ENCODE measurements around the gene MAD1L1. TPM values are rescaled to one million over a fixed set of nuclear protein-coding genes. Genes with fewer than 3 reads are reported as not detected.
A peak's percentile ranks its signal among the peaks of the same experiment; 100 is the strongest.

Gene MAD1L1
- total and polyA plus RNA-seq, 8 donors = 21.4 to 58.8 (median 22.5) TPM

- ATAC-seq = peak; percentile 55
- peaks cover 0 to 22% of the 10 kb centered on the region in 2 donors for H3K9me3 ChIP-seq
- H3K4me1 ChIP-seq = no peaks in the 10 kb centered on the region
- intact Hi-C loops (cut with DNase I) = no loop called here
- DNase-seq = peak in 1 of 4 donors; percentile 85
- H3K27me3 ChIP-seq = no peaks in the 10 kb centered on the region
- TF ChIP-seq, protein P1, sequence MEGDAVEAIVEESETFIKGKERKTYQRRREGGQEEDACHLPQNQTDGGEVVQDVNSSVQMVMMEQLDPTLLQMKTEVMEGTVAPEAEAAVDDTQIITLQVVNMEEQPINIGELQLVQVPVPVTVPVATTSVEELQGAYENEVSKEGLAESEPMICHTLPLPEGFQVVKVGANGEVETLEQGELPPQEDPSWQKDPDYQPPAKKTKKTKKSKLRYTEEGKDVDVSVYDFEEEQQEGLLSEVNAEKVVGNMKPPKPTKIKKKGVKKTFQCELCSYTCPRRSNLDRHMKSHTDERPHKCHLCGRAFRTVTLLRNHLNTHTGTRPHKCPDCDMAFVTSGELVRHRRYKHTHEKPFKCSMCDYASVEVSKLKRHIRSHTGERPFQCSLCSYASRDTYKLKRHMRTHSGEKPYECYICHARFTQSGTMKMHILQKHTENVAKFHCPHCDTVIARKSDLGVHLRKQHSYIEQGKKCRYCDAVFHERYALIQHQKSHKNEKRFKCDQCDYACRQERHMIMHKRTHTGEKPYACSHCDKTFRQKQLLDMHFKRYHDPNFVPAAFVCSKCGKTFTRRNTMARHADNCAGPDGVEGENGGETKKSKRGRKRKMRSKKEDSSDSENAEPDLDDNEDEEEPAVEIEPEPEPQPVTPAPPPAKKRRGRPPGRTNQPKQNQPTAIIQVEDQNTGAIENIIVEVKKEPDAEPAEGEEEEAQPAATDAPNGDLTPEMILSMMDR (IDR thresholded peaks at IDR 0.05) = no peak
- no peak overlapping the region for H3K4me3 ChIP-seq
- H3K36me3 ChIP-seq = peaks cover 0 to 40% of the 10 kb centered on the region in 2 donors
- no peak overlapping the region for H3K27ac ChIP-seq
Observed at GRCh38 chr7:2192831-2193534, 39.8 kb downstream of the MAD1L1 start.

DNA sequence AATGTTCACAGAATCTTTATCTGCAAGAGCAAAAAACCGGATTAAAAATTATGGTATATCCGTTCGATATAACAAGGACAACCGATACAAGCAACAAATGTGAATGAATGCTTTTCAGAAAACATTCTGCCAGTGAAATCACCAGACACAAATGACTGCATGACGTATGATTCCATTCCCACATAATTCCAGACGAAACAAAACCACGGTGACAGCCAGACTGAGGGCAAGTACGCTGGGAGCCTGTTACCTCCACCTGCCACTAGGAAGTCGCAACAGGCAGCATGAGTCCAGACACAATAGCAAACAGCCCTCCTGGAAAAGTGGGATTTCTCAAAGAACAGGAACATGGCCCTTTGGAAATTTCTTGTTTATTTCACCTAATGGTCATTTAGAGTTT lies 41.7 kb downstream of the MAD1L1 start:
- intact Hi-C loops (cut with DNase I) = no loop called here
- TF ChIP-seq, protein P1 (IDR thresholded peaks at IDR 0.05) = no peak
- H3K9me3 ChIP-seq = peaks cover 0 to 21% of the 10 kb centered on the region in 2 donors
- DNase-seq (no peak), ATAC-seq (no peak)
- H3K4me1 ChIP-seq = no peaks in the 10 kb centered on the region
- no peak overlapping the region for H3K27ac ChIP-seq
- H3K27me3 ChIP-seq = no peaks in the 10 kb centered on the region
- H3K36me3 ChIP-seq = peaks cover 0 to 29% of the 10 kb centered on the region in 2 donors
- H3K4me3 ChIP-seq = no peak overlapping the region

- peaks cover 0 to 16% of the 10 kb centered on the region in 2 donors for H3K9me3 ChIP-seq
- ATAC-seq (no peak), DNase-seq (no peak)
- H3K36me3 ChIP-seq = peaks cover 0 to 24% of the 10 kb centered on the region in 2 donors
- no peak overlapping the region for H3K27ac ChIP-seq
- no peaks in the 10 kb centered on the region for H3K4me1 ChIP-seq
- intact Hi-C loops (cut with DNase I) = no loop called here
- no peaks in the 10 kb centered on the region for H3K27me3 ChIP-seq
- H3K4me3 ChIP-seq = no peak overlapping the region
- TF ChIP-seq, protein P1 (IDR thresholded peaks at IDR 0.05) = no peak
Observed at GRCh38 chr7:2190531-2190930, 42.2 kb downstream of the MAD1L1 start.

DNA sequence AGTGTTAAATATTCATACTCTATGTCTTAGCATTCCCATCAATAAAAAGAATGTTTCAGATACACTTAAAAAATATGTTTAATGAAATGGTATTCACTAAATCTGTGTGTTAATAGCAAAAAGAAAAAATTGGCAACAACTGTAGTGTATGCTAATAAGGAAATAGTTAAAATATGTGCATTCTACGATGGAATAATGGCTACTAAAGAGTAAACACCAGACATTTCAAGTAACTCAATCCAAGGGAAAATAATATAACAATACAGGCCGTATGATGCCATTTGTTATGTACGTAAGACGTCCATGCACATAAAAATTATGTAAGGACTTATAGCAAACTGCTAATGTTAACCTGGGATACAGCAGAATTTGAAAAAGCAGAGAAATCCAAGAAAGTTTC lies 46.6 kb downstream of the MAD1L1 start:
- Histone ChIP-seq H3K27ac (no peak overlapping the region), H3K36me3 (peaks cover 0 to 27% of the 10 kb centered on the region in 2 donors), H3K27me3 (no peaks in the 10 kb centered on the region), H3K9me3 (peaks cover 0 to 11% of the 10 kb centered on the region in 2 donors), H3K4me3 (no peak overlapping the region), H3K4me1 (no peaks in the 10 kb centered on the region)
- TF ChIP-seq, protein P1 (IDR thresholded peaks at IDR 0.05) = no peak
- ATAC-seq = no peak
- DNase-seq = no peak
- intact Hi-C loops (cut with DNase I) = no loop called here

- Histone ChIP-seq H3K4me3 (no peak overlapping the region), H3K27me3 (no peaks in the 10 kb centered on the region), H3K36me3 (peaks cover 0 to 25% of the 10 kb centered on the region in 2 donors), H3K4me1 (no peaks in the 10 kb centered on the region), H3K9me3 (peaks cover 0 to 11% of the 10 kb centered on the region in 2 donors), H3K27ac (no peak overlapping the region)
- no peak for ATAC-seq
- TF ChIP-seq, protein P1 (IDR thresholded peaks at IDR 0.05) = no peak
- intact Hi-C loops (cut with DNase I) = no loop called here
- no peak for DNase-seq
Observed at GRCh38 chr7:2185715-2186114, 47.0 kb downstream of the MAD1L1 start.

Measured in left lung (tissue), 10 donors.